IMR-90 (cell line): ENCODE results near the gene CD244. TPM values are rescaled to one million over a fixed set of nuclear protein-coding genes. Genes with fewer than 3 reads are reported as not detected.

Experiments used
- ATAC-seq: fragments of 200-7000 bp; cut with Tn5 transposase; 2 replicates; pipeline ENCODE4 v1.9.1; 2020; ENCODE audit warnings: low read depth, mild to moderate bottlenecking, moderate library complexity
- BruUV-seq: library from RNA; stranded (reverse); fragments of 400-500 nt; replicated peaks from 2 replicates; lab custom pipeline; 2021; lab: Mats Ljungman, UMichigan
- CTCF ChIA-PET: fragments of 300-600 bp; formaldehyde crosslinking; extraction: SDS; loops from one replicate; lab custom pipeline; 2021; ENCODE audit warnings: antibody characterized with exemption; lab: Yijun Ruan, JAX
- POLR2A ChIA-PET: fragments of 300-600 bp; sonication (Branson Sonifier 250); formaldehyde crosslinking; loops from one replicate; lab custom pipeline; 2022; ENCODE audit warnings: antibody characterized with exemption; ENCODE audit not compliant: unreplicated experiment; lab: Charles Lee
- DNase-seq: peaks from one replicate; pipeline ENCODE4 v3.0.0; 2013
- H2AFZ ChIP-seq: replicated peaks from 2 replicates; pipeline ENCODE3; 2013; ENCODE audit warnings: low read length, mild to moderate bottlenecking; ENCODE audit not compliant: poor library complexity
- H2AK5ac ChIP-seq: 2 replicates; pipeline ENCODE4 v1.6.1; 2013; ENCODE audit warnings: low read depth, low read length, inconsistent platforms
- H2AK9ac ChIP-seq: replicated peaks from 2 replicates; pipeline ENCODE3; 2013; ENCODE audit warnings: mild to moderate bottlenecking, low read depth, low read length, moderate library complexity; ENCODE audit not compliant: poor library complexity
- H2BK120ac ChIP-seq: 2 replicates; pipeline ENCODE4 v1.6.1; 2013; ENCODE audit warnings: low read depth, low read length, inconsistent platforms
- H2BK15ac ChIP-seq: 3 replicates; pipeline ENCODE4 v1.6.1; 2013; ENCODE audit warnings: low read depth, low read length, inconsistent platforms
- H2BK20ac ChIP-seq: 2 replicates; pipeline ENCODE4 v1.6.1; 2013; ENCODE audit warnings: low read depth, mild to moderate bottlenecking, inconsistent platforms, low read length, moderate library complexity
- H2BK5ac ChIP-seq: 2 replicates; pipeline ENCODE4 v1.6.1; 2013; ENCODE audit warnings: mild to moderate bottlenecking, low read depth, low read length, inconsistent platforms; ENCODE audit not compliant: poor library complexity, severe bottlenecking
- H3K14ac ChIP-seq: replicated peaks from 2 replicates; pipeline ENCODE4 v1.6.1; 2013; ENCODE audit warnings: low read depth, low read length, inconsistent platforms
- H3K18ac ChIP-seq: 2 replicates; pipeline ENCODE4 v1.6.1; 2013; ENCODE audit warnings: low read depth, low read length, control low read depth
- H3K23ac ChIP-seq: 2 replicates; pipeline ENCODE4 v1.6.1; 2013; ENCODE audit warnings: low read depth, low read length, inconsistent platforms
- H3K27ac ChIP-seq: 2 replicates; pipeline ENCODE4 v1.5.1; 2013; ENCODE audit warnings: mild to moderate bottlenecking, control low read depth, low read length; ENCODE audit not compliant: insufficient read depth
- H3K27me3 ChIP-seq: 2 replicates; pipeline ENCODE4 v1.6.1; 2013; ENCODE audit warnings: low read length; ENCODE audit not compliant: control insufficient read depth, insufficient read depth
- H3K36me3 ChIP-seq: 2 replicates; pipeline ENCODE4 v1.6.1; 2013; ENCODE audit warnings: low read length, mixed read lengths; ENCODE audit not compliant: control insufficient read depth, insufficient read depth
- H3K4ac ChIP-seq: 2 replicates; pipeline ENCODE4 v1.6.1; 2013; ENCODE audit warnings: low read depth, low read length, inconsistent platforms
- H3K4me1 ChIP-seq: 2 replicates; pipeline ENCODE4 v1.6.1; 2013; ENCODE audit warnings: low read length, mixed read lengths; ENCODE audit not compliant: control insufficient read depth, insufficient read depth
- H3K4me2 ChIP-seq: 2 replicates; pipeline ENCODE4 v1.6.1; 2013; ENCODE audit warnings: low read depth, mild to moderate bottlenecking, control low read depth, low read length, moderate library complexity
- H3K4me3 ChIP-seq: 2 replicates; pipeline ENCODE4 v1.5.1; 2013; ENCODE audit warnings: low read depth, mild to moderate bottlenecking, control low read depth, low read length, moderate library complexity; ENCODE audit not compliant: insufficient read depth
- H3K56ac ChIP-seq: 2 replicates; pipeline ENCODE4 v1.6.1; 2013; ENCODE audit warnings: low read length, inconsistent platforms; ENCODE audit not compliant: insufficient read depth; ENCODE audit errors: extremely low read depth
- H3K79me1 ChIP-seq, 2 experiments: 2 replicates each; pipeline ENCODE4 v1.6.1; 2013; ENCODE audit warnings: low read length in 2 of 2, inconsistent platforms in 1 of 2, low read depth in 1 of 2
- H3K9ac ChIP-seq: 2 replicates; pipeline ENCODE4 v1.6.1; 2013; ENCODE audit warnings: low read depth, low read length, control low read depth
- H3K9me1 ChIP-seq: 2 replicates; pipeline ENCODE4 v1.6.1; 2013; ENCODE audit warnings: low read length, inconsistent platforms; ENCODE audit not compliant: insufficient read depth
- H3K9me3 ChIP-seq: 2 replicates; pipeline ENCODE4 v1.6.1; 2013; ENCODE audit warnings: low read length; ENCODE audit not compliant: control insufficient read depth, insufficient read depth
- H4K20me1 ChIP-seq: 2 replicates; pipeline ENCODE4 v1.6.1; 2013; ENCODE audit warnings: low read length, inconsistent platforms; ENCODE audit not compliant: insufficient read depth
- H4K5ac ChIP-seq: 2 replicates; pipeline ENCODE4 v1.6.1; 2013; ENCODE audit warnings: mild to moderate bottlenecking, low read depth, low read length, control low read depth
- H4K8ac ChIP-seq, 2 experiments: 2 replicates each; pipeline ENCODE4 v1.6.1; 2013; ENCODE audit warnings: low read depth in 2 of 2, low read length in 2 of 2, control low read depth in 1 of 2, inconsistent platforms in 1 of 2
- H4K91ac ChIP-seq: 2 replicates; pipeline ENCODE4 v1.6.1; 2013; ENCODE audit warnings: low read depth, low read length, inconsistent platforms; ENCODE audit not compliant: insufficient read depth
- MAFK ChIP-seq: IDR thresholded peaks from 2 replicates; pipeline ENCODE4 v1.6.1; 2012; ENCODE audit warnings: low read depth, low read length, improper control_type of control experiment
- whole genome bisulfite sequencing, 2 experiments: methylation state at CpG; one replicate each; pipeline versions ENCODE4 v1.1.5 to v1.1.7; 2013; ENCODE audit warnings: missing lambda C conversion rate in 2 of 2; ENCODE audit not compliant: insufficient read length in 1 of 2; ENCODE audit errors: extremely low coverage in 2 of 2; 5-methylcytosine and 5-hydroxymethylcytosine counted together
- dilution Hi-C: fragments of 300-500 bp; cut with HindIII; formaldehyde crosslinking; loops from one replicate; pipeline ENCODE4 v1.14.3; 2018; ENCODE audit warnings: low sequenced_read_pairs; ENCODE audit not compliant: unreplicated experiment
- in situ Hi-C: fragments of 300-500 bp; cut with MboI; formaldehyde crosslinking; loops from 3 replicates; pipeline ENCODE4 v1.14.3; 2019; ENCODE audit warnings: low sequenced_read_pairs, inconsistent platforms, mixed read lengths
- intact Hi-C: fragments of 100-400 bp; cut with micrococcal nuclease; formaldehyde crosslinking; loops from 2 replicates; pipeline ENCODE4 v1.10.0; 2022
- polyA plus RNA-seq, 3 experiments: library from polyadenylated mRNA; depleted of rRNA; stranded (reverse); fragments of >200 nt; gene quantifications; 2 replicates each; pipeline ENCODE4 v1.2.3, GENCODE V29; 2012; ENCODE audit warnings: low replicate concordance in 1 of 3
- total RNA-seq: library from RNA; depleted of rRNA; stranded (reverse); fragments of >200 nt; gene quantifications from 2 replicates; pipeline ENCODE4 v1.2.3, GENCODE V29; 2012
- TF ChIP-seq, protein P1 (sequence below): fragments of 150-350 bp; IDR thresholded peaks from 2 replicates; pipeline ENCODE4 v1.6.1; 2017; ENCODE audit warnings: mild to moderate bottlenecking, antibody characterized with exemption, low read length, low read depth

Gene CD244
- total and polyA plus RNA-seq, 2 of the 4 experiments (the other 2 are of a cell fraction), result not detected

DNA sequence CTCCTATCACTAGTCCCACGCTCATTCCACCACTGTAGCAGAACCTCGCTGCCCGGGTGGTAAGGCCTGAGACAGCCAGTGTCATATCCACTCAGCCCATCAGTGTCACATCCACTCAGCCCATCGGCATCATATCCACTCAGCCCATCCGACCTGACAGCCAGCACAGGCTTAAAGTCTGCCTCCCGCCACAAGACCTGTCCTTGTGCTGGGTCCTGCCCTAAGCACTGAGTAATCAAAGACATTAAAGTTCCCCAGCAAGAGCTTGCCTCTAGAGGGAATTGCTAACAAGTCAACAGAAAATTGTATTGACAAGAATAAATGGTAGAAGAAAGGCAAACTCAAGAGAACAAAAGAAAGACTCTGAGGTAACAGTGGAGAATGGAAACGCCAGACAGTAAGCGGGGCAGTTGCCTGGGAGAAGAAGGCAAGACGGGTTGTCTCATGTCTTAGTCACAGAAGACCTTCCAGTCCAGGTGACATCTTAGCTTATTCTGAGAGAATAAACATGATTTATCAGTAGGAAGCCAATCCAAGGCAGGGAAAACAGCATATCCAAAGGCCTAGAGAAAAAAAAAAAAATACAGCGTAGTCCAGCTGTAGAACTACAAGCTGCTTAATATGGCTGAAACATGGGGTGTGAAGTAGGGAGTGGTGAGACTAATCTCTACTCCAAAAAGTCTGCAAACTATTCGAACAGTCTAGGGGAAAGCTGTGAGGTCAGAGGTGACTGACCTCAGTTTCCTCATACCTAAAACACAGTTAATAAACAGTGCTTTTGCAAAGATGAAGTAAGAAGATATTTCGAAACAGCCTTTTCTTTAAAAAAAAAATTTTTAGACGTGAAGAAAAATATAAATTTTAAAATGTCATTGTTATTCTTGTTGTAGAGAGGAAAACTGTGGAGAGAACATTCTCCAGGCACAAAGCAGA is 21.2 kb upstream of the CD244 start:
- ATAC-seq (no peak), DNase-seq (no peak)
- dilution Hi-C loops, result no loop called here
- Histone ChIP-seq H3K27ac (no peak overlapping the region), H2AFZ (no peak overlapping the region), H3K9ac (no peak overlapping the region), H4K20me1 (no peaks in the 10 kb centered on the region), H3K4me2 (no peak overlapping the region), H2AK9ac (no peak overlapping the region), H3K4me1 (no peaks in the 10 kb centered on the region), H2BK5ac (no peak overlapping the region), H3K18ac (no peak overlapping the region), H2BK20ac (no peak overlapping the region), H3K4ac (no peak overlapping the region), H4K8ac (no peak overlapping the region), H3K9me1 (no peaks in the 10 kb centered on the region), H2BK15ac (no peak overlapping the region), H3K36me3 (no peaks in the 10 kb centered on the region), H2AK5ac (no peak overlapping the region), H3K56ac (no peak overlapping the region), H3K27me3 (no peaks in the 10 kb centered on the region), H3K14ac (no peak overlapping the region), H3K23ac (no peak overlapping the region), H4K5ac (no peak overlapping the region), H2BK120ac (no peak overlapping the region), H4K91ac (no peak overlapping the region), H3K9me3 (no peaks in the 10 kb centered on the region), H3K79me1 (no peaks in the 10 kb centered on the region), H3K4me3 (no peak overlapping the region)
- in situ Hi-C loops, result no loop called here
- WGBS, 2 experiments, result 67% methylated on average over 3 of the region's 13 CpGs; no CpG with 5 or more reads in 1 of the 2 experiments
- no peak for TF ChIP-seq MAFK
- TF ChIP-seq, protein P1, sequence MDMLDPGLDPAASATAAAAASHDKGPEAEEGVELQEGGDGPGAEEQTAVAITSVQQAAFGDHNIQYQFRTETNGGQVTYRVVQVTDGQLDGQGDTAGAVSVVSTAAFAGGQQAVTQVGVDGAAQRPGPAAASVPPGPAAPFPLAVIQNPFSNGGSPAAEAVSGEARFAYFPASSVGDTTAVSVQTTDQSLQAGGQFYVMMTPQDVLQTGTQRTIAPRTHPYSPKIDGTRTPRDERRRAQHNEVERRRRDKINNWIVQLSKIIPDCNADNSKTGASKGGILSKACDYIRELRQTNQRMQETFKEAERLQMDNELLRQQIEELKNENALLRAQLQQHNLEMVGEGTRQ, result no peak
- POLR2A ChIA-PET, result no interaction called here
- intact Hi-C loops, result no loop called here
- CTCF ChIA-PET, result interaction anchor here (0.6 kb wide), 1 partner anchor 52 kb away, joined by 5 read pairs; no protein-coding TSS in a partner anchor
- BruUV-seq, result no TSS peak
